Measurements from ENCODE around the gene MAPKBP1. TPM values are rescaled to one million over a fixed set of nuclear protein-coding genes. Genes with fewer than 3 reads are reported as not detected.

MAPKBP1 gene
- total and polyA plus RNA-seq, 2 of the 8 experiments (the other 6 are each of a cell fraction or from before 2014, with no cell fraction given), result 4.3 to 11.3 TPM

DNA sequence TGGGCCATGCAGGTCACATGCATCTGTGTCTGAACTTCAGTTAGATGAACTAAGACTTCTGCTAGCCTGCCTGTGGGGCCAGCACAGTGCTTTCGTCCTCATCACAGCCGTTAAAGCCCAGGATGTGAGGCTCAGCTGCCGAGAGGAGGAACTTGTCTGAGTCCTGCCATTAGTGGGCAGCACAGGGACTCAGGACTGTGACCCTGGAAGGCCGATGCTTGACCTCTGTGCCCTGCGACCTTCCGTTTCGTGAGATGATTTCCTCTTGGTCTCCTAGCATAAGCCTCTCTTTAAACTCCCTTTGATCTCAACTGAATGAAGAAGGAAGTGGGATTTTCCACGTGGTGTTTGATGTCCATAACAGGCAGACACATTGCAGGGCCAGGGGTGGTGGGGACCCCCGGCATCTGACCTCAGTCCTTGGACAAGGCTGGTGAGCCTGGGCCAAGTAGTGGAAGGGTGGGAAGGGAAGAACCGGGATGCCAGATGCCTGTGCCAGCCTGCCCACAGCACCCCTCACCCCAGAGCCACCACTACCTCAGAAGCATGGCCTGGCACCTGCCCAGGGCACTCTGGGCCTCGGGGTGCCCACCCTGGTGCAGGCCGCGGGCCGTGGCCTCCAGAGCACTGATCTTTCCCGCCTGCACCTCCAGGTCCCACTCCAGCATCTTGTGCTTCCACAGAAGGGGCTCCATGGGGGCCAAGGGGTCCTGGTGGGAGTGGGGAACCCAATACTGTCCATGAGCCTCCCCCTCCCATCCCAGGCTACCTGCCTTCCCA lies 86.0 kb downstream of the MAPKBP1 start (continued):
- TF ChIP-seq HDAC2 (IDR thresholded peaks at IDR 0.05; ENCODE audit: borderline replicate concordance in 1 of 2, low read depth in 2 of 2, low read length in 2 of 2), result no peak

Data from H1 (cell line).